OCI-LY7 (cell line): Measurements from ENCODE around the gene ME1. TPM values are rescaled to one million over a fixed set of nuclear protein-coding genes. Genes with fewer than 3 reads are reported as not detected.

Experiments
- BruUV-seq: library from RNA; stranded (reverse); fragments of 400-500 nt; replicated peaks from 2 replicates; lab custom pipeline; 2021; lab: Mats Ljungman, UMichigan
- CTCF ChIA-PET: fragments of 300-600 bp; sonication (Branson Sonifier 250); formaldehyde crosslinking; loops from one replicate; lab custom pipeline; 2022; ENCODE audit warnings: antibody characterized with exemption; ENCODE audit not compliant: unreplicated experiment; lab: Charles Lee
- POLR2A ChIA-PET: fragments of 300-600 bp; sonication (Branson Sonifier 250); formaldehyde crosslinking; loops from one replicate; lab custom pipeline; 2022; ENCODE audit warnings: antibody characterized with exemption; lab: Charles Lee
- DNase-seq: peaks from one replicate; pipeline ENCODE4 v3.0.0-alpha.2; 2015; ENCODE audit warnings: low spot score
- H2AFZ ChIP-seq: fragments of 200-600 bp; sonication (generic), shearing (Covaris generic); 2 replicates; pipeline ENCODE4 v1.6.1; 2014; ENCODE audit warnings: mild to moderate bottlenecking, antibody characterized with exemption, low read length, moderate library complexity
- H3K27ac ChIP-seq: fragments of 200-600 bp; sonication (generic); 2 replicates; pipeline ENCODE4 v1.5.1; 2014; ENCODE audit warnings: mixed run types, low read depth, mild to moderate bottlenecking, moderate library complexity, low read length, inconsistent platforms; ENCODE audit not compliant: poor library complexity, severe bottlenecking
- H3K36me3 ChIP-seq: fragments of 200-600 bp; sonication (generic); 2 replicates; pipeline ENCODE4 v1.6.1; 2014; ENCODE audit warnings: mild to moderate bottlenecking, antibody characterized with exemption, low read length, moderate library complexity, mixed read lengths; ENCODE audit not compliant: insufficient read depth
- H3K4me1 ChIP-seq: fragments of 200-600 bp; sonication (generic); 2 replicates; pipeline ENCODE4 v1.5.1; 2014; ENCODE audit warnings: mild to moderate bottlenecking, low read length; ENCODE audit not compliant: insufficient read depth, poor library complexity, severe bottlenecking
- H3K4me2 ChIP-seq: fragments of 200-600 bp; sonication (generic); 2 replicates; pipeline ENCODE4 v1.6.1; 2014; ENCODE audit warnings: mild to moderate bottlenecking, low read length
- H3K4me3 ChIP-seq: fragments of 200-600 bp; sonication (generic); 2 replicates; pipeline ENCODE4 v1.5.1; 2014; ENCODE audit warnings: mild to moderate bottlenecking, low read depth, low read length; ENCODE audit not compliant: poor library complexity, severe bottlenecking
- H3K79me2 ChIP-seq: fragments of 200-600 bp; sonication (generic); 2 replicates; pipeline ENCODE4 v1.6.1; 2016; ENCODE audit warnings: low read depth, mild to moderate bottlenecking, low read length, moderate library complexity, mixed read lengths; ENCODE audit not compliant: insufficient read depth
- H3K9me2 ChIP-seq: fragments of 200-600 bp; sonication (generic); 2 replicates; pipeline ENCODE4 v1.6.1; 2016; ENCODE audit warnings: mild to moderate bottlenecking, low read length, mixed read lengths; ENCODE audit not compliant: insufficient read depth
- H3K9me3 ChIP-seq: fragments of 200-600 bp; sonication (generic); 2 replicates; pipeline ENCODE4 v1.6.1; 2014; ENCODE audit warnings: mild to moderate bottlenecking, mixed run types, low read length, mixed read lengths
- H4K20me1 ChIP-seq: fragments of 200-600 bp; sonication (generic); 2 replicates; pipeline ENCODE4 v1.6.1; 2014; ENCODE audit warnings: mild to moderate bottlenecking, antibody characterized with exemption, low read length, moderate library complexity, mixed read lengths; ENCODE audit not compliant: insufficient read depth
- EZH2phosphoT487 ChIP-seq: fragments of 200-600 bp; sonication (generic); IDR thresholded peaks from 2 replicates; pipeline ENCODE4 v1.6.1; 2018; ENCODE audit warnings: low read depth, borderline replicate concordance, mild to moderate bottlenecking, mixed run types, antibody characterized with exemption, low read length, moderate library complexity, mixed read lengths
- intact Hi-C: fragments of 100-400 bp; cut with micrococcal nuclease; formaldehyde crosslinking; loops from one replicate; pipeline ENCODE4 v1.10.0; 2022; ENCODE audit not compliant: unreplicated experiment
- total RNA-seq, 2 experiments: library from RNA; depleted of rRNA in 1 of 2; stranded (reverse); fragments of >200 nt in 1 of 2; shearing (Covaris generic) in 1 of 2; gene quantifications; 2 replicates each; pipeline ENCODE4 v1.2.3, GENCODE V29; 2014 to 2022
- TF ChIP-seq, protein P1 (sequence below): fragments of 200-600 bp; sonication (generic); conservative IDR thresholded peaks from 2 replicates; pipeline ENCODE4 v1.5.1; 2014; ENCODE audit warnings: mild to moderate bottlenecking, antibody characterized with exemption, low read length, moderate library complexity, mixed read lengths

The ME1 gene
- total RNA-seq, 2 experiments from 2014 or later, result not detected

DNA sequence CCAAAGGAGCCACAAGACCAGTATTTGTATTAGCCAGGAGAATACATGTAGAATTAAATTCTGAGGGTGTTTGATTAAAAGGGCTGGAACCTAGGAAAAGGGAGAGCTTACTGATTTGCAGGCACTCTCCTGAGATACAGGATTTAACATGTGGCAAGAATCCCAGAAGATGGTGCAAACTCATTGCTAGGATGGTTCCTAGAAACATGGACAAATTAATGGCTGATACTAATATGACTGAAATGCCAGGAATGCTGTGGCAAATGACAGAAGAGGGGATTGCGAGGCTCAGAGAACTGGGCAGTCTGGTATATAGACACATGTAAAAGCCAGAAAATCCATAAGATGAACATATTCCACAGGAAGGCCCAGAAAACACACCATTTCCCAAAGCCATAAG, 119.6 kb downstream of the ME1 start:
- BruUV-seq, result no TSS peak

DNA sequence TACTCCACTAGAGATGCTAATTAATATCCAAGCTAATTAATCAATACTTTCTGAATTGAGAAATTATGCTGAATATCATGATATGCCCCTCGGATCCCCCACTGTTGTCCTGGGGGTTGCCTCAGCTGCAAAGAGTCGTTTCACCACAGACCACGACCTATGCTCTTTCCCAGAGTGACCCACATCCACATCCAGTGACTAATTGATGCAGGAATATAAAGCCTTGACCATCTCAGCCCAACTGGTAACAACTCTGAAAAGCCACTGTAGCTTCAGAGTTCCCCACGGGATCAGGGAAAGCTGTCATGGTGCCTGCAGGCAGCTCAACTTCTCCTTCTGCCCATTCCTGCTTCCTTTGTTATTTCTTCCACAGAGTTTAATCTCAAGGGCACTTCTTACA, 120.8 kb downstream of the ME1 start:
- no peak overlapping the region for H3K4me2 ChIP-seq
- ChIA-PET POLR2A (interaction anchor here (1.0 kb wide), 1 partner anchor 15 kb away, joined by 4 read pairs; no protein-coding TSS in a partner anchor), CTCF (no interaction called here)
- H3K4me1 ChIP-seq, result no peaks in the 10 kb centered on the region
- no peak overlapping the region for H3K4me3 ChIP-seq
- H3K9me3 ChIP-seq, result no peaks in the 10 kb centered on the region
- no peaks in the 10 kb centered on the region for H4K20me1 ChIP-seq
- no peak overlapping the region for H2AFZ ChIP-seq
- intact Hi-C loops, result no loop called here
- no peaks in the 10 kb centered on the region for H3K79me2 ChIP-seq
- no peaks in the 10 kb centered on the region for H3K9me2 ChIP-seq
- BruUV-seq, result no TSS peak
- H3K36me3 ChIP-seq, result no peaks in the 10 kb centered on the region
- H3K27ac ChIP-seq, result no peak overlapping the region
- no peak for DNase-seq
- TF ChIP-seq, protein P1, sequence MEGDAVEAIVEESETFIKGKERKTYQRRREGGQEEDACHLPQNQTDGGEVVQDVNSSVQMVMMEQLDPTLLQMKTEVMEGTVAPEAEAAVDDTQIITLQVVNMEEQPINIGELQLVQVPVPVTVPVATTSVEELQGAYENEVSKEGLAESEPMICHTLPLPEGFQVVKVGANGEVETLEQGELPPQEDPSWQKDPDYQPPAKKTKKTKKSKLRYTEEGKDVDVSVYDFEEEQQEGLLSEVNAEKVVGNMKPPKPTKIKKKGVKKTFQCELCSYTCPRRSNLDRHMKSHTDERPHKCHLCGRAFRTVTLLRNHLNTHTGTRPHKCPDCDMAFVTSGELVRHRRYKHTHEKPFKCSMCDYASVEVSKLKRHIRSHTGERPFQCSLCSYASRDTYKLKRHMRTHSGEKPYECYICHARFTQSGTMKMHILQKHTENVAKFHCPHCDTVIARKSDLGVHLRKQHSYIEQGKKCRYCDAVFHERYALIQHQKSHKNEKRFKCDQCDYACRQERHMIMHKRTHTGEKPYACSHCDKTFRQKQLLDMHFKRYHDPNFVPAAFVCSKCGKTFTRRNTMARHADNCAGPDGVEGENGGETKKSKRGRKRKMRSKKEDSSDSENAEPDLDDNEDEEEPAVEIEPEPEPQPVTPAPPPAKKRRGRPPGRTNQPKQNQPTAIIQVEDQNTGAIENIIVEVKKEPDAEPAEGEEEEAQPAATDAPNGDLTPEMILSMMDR, result no peak
- TF ChIP-seq EZH2phosphoT487, result no peak

More for the DNA sequence above, 119.6 kb downstream of the ME1 start:
- H3K9me3 ChIP-seq, result no peaks in the 10 kb centered on the region
- H3K4me2 ChIP-seq, result no peak overlapping the region
- no peak overlapping the region for H2AFZ ChIP-seq
- H4K20me1 ChIP-seq, result no peaks in the 10 kb centered on the region
- intact Hi-C loops, result no loop called here
- H3K9me2 ChIP-seq, result no peaks in the 10 kb centered on the region
- POLR2A ChIA-PET, result no interaction called here
- no peaks in the 10 kb centered on the region for H3K36me3 ChIP-seq
- DNase-seq, result no peak
- TF ChIP-seq, protein P1, result no peak
- TF ChIP-seq EZH2phosphoT487, result no peak
- H3K4me1 ChIP-seq, result no peaks in the 10 kb centered on the region
- no peak overlapping the region for H3K4me3 ChIP-seq
- H3K79me2 ChIP-seq, result no peaks in the 10 kb centered on the region
- no peak overlapping the region for H3K27ac ChIP-seq
- CTCF ChIA-PET, result no interaction called here

DNA sequence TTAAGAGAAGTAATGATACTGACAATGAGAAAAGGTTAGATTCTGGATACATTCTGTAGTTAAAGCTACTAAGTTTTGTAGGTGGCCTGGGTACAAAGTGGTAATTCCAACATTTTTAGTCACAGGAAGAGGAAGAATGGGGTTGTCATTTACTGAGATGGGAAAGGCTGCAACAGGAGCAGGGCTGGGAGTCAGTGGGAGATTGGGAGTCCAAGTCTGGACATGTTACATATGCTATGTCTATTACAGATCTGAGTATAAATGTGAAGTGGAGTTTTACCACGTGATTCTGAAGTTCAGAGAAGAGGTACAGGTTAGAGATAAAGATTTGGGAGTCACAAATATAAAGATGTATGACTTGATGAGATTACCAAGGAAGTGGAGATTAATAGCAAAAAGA, 121.5 kb downstream of the ME1 start:
- Histone ChIP-seq H3K9me3 (no peaks in the 10 kb centered on the region), H4K20me1 (no peaks in the 10 kb centered on the region), H3K4me1 (no peaks in the 10 kb centered on the region), H3K27ac (no peak overlapping the region), H3K79me2 (no peaks in the 10 kb centered on the region), H3K4me3 (no peak overlapping the region), H2AFZ (no peak overlapping the region), H3K4me2 (no peak overlapping the region), H3K9me2 (no peaks in the 10 kb centered on the region), H3K36me3 (no peaks in the 10 kb centered on the region)
- CTCF ChIA-PET, result no interaction called here
- no TSS peak for BruUV-seq
- intact Hi-C loops, result no loop called here
- TF ChIP-seq, protein P1, result no peak
- no peak for TF ChIP-seq EZH2phosphoT487
- DNase-seq, result no peak
- POLR2A ChIA-PET, result interaction anchor here (0.6 to 1.0 kb wide), 3 partner anchors 10 to 105 kb away, joined by 3 to 4 read pairs (median 4); no protein-coding TSS in a partner anchor
